ENCODE data around the gene RPL35A.
"Not testable (repeated sequence)": the region's sequence is repeated elsewhere in the genome, so short reads cannot be mapped to it uniquely, and the experiment has no call there.

- not testable (repeated sequence) for TF ChIP-seq CTCF, POLR2A (IDR thresholded peaks at IDR 0.05)
Observed at GRCh38 chr3:197908550-197908949, 41.4 kb upstream of the RPL35A start.
